Activated CD4-positive, alpha-beta T cell treated with anti-CD3 and anti-CD28 coated beads, Interleukin-2, Interleukin-6, amounts not matched to agents 100 ng/mL and 50 ng/mL, durations not matched to agents 16 hours and 8 hours (primary cell): Measurements from ENCODE around the gene ASAP2.
"Not testable (repeated sequence)": the region's sequence is repeated elsewhere in the genome, so short reads cannot be mapped to it uniquely, and the experiment has no call there.

Source experiments
- DNase-seq: peaks from one replicate; pipeline ENCODE4 v3.0.0-alpha.2; 2020

The ASAP2 gene

GRCh38 chr2:9388950-9389911 is 182.6 kb downstream of the ASAP2 start:
- DNase-seq: no peak

- no peak for DNase-seq
These were observed 183.7 kb downstream of the ASAP2 start for GRCh38 chr2:9390151-9390850.

- no peak for DNase-seq
These were observed 184.4 kb downstream of the ASAP2 start for GRCh38 chr2:9390991-9391390.

- DNase-seq: no peak
These were observed 185.5 kb downstream of the ASAP2 start for GRCh38 chr2:9391961-9392720.

GRCh38 chr2:9392898-9393765 is 186.5 kb downstream of the ASAP2 start:
- DNase-seq: no peak

- no peak for DNase-seq
These were observed 188.2 kb downstream of the ASAP2 start for GRCh38 chr2:9394816-9395215.

GRCh38 chr2:9397201-9397600 is 190.6 kb downstream of the ASAP2 start:
- DNase-seq: no peak

GRCh38 chr2:9398251-9398650 is 191.6 kb downstream of the ASAP2 start:
- DNase-seq: not testable (repeated sequence)

- no peak for DNase-seq
These were observed 192.5 kb downstream of the ASAP2 start for GRCh38 chr2:9398881-9399780.

- no peak for DNase-seq
These were observed 193.9 kb downstream of the ASAP2 start for GRCh38 chr2:9400268-9401058.

GRCh38 chr2:9401059-9401547 is 194.5 kb downstream of the ASAP2 start:
- no peak for DNase-seq

GRCh38 chr2:9401646-9402371 is 195.2 kb downstream of the ASAP2 start:
- no peak for DNase-seq

- no peak for DNase-seq
These were observed 197.3 kb downstream of the ASAP2 start for GRCh38 chr2:9403924-9404323.

GRCh38 chr2:9404451-9404850 is 197.8 kb downstream of the ASAP2 start:
- DNase-seq: no peak

- no peak for DNase-seq
These were observed 199.0 kb downstream of the ASAP2 start for GRCh38 chr2:9405636-9406035.

- DNase-seq: no peak
These were observed 200.1 kb downstream of the ASAP2 start for GRCh38 chr2:9406529-9407362.

- DNase-seq: no peak
These were observed 200.8 kb downstream of the ASAP2 start for GRCh38 chr2:9407363-9407811.

GRCh38 chr2:9408641-9409151 is 202.1 kb downstream of the ASAP2 start:
- no peak for DNase-seq
